CD14-positive monocyte (primary cell): ENCODE measurements around the gene LMTK3. TPM values are rescaled to one million over a fixed set of nuclear protein-coding genes. Genes with fewer than 3 reads are reported as not detected.

Experiments
- DNase-seq, 3 donors: peaks; one replicate each; pipeline ENCODE4 v3.0.0-alpha.2; 2011 to 2022
- H2AFZ ChIP-seq: 2 replicates; pipeline ENCODE4 v1.6.0; 2012; ENCODE audit warnings: mild to moderate bottlenecking, low read depth, low read length, inconsistent platforms; ENCODE audit not compliant: insufficient read depth, poor library complexity, severe bottlenecking
- H3K27ac ChIP-seq, 2 donors: 1 replicate in 1 of 2; 2 replicates in 1 of 2; pipeline ENCODE4 v1.5.1; 2012 to 2013; ENCODE audit warnings: low read length in 2 of 2, control low read depth in 1 of 2, inconsistent platforms in 1 of 2, low read depth in 1 of 2, mild to moderate bottlenecking in 1 of 2
- H3K27me3 ChIP-seq, 2 donors: one replicate each; pipeline versions ENCODE4 v1.6.0 to v1.6.1; 2011 to 2013; ENCODE audit warnings: low read length in 2 of 2; ENCODE audit not compliant: control insufficient read depth in 2 of 2, insufficient read depth in 2 of 2
- H3K36me3 ChIP-seq, 2 donors: replicated peaks in 1 of 2; 1 replicate in 1 of 2; 2 replicates in 1 of 2; pipeline versions ENCODE4 v1.5.1 to v1.6.1; 2012 to 2013; ENCODE audit warnings: low read length in 2 of 2, control low read depth in 1 of 2, inconsistent platforms in 1 of 2, mild to moderate bottlenecking in 1 of 2; ENCODE audit not compliant: insufficient read depth in 2 of 2, control insufficient read depth in 1 of 2
- H3K4me1 ChIP-seq, 2 donors: 1 replicate in 1 of 2; 2 replicates in 1 of 2; pipeline versions ENCODE4 v1.5.1 to v1.6.1; 2012 to 2013; ENCODE audit warnings: low read length in 2 of 2, control low read depth in 1 of 2, inconsistent platforms in 1 of 2, mild to moderate bottlenecking in 1 of 2, moderate library complexity in 1 of 2; ENCODE audit not compliant: insufficient read depth in 2 of 2, control insufficient read depth in 1 of 2
- H3K4me2 ChIP-seq: replicated peaks from 2 replicates; pipeline ENCODE3; 2012; ENCODE audit warnings: low read length, moderate library complexity, mild to moderate bottlenecking; ENCODE audit not compliant: poor library complexity, severe bottlenecking; ENCODE audit errors: extremely low read depth
- H3K4me3 ChIP-seq, 3 experiments: fragments of 200-600 bp in 1 of 3; sonication (generic) in 1 of 3; replicated peaks in 1 of 3; 1 replicate in 2 of 3; 2 replicates in 1 of 3; pipeline ENCODE4 v1.5.1; 2011 to 2013; ENCODE audit warnings: low read length in 3 of 3, mild to moderate bottlenecking in 3 of 3, control low read depth in 2 of 3, low read depth in 2 of 3, inconsistent platforms in 1 of 3, moderate library complexity in 1 of 3
- H3K79me2 ChIP-seq: 2 replicates; pipeline ENCODE4 v1.6.0; 2012; ENCODE audit warnings: mild to moderate bottlenecking, control low read depth, inconsistent platforms, low read length, moderate library complexity; ENCODE audit not compliant: insufficient read depth
- H3K9ac ChIP-seq: 2 replicates; pipeline ENCODE4 v1.6.0; 2017; ENCODE audit warnings: low read length, mild to moderate bottlenecking; ENCODE audit not compliant: insufficient read depth, poor library complexity, severe bottlenecking
- H3K9me3 ChIP-seq, 2 donors: replicated peaks in 1 of 2; 1 replicate in 1 of 2; 2 replicates in 1 of 2; pipeline versions ENCODE4 v1.5.1 to v1.6.1; 2012 to 2013; ENCODE audit warnings: low read length in 2 of 2, control low read depth in 1 of 2; ENCODE audit not compliant: control insufficient read depth in 1 of 2, insufficient read depth in 1 of 2
- H4K20me1 ChIP-seq: 2 replicates; pipeline ENCODE4 v1.6.0; 2012; ENCODE audit warnings: mild to moderate bottlenecking, low read length, control low read depth, moderate library complexity; ENCODE audit not compliant: insufficient read depth
- H3K27ac Mint-ChIP-seq, 7 donors: one replicate each; pipeline ENCODE4 v1.8.0; 2020; ENCODE audit warnings: mild to moderate bottlenecking in 7 of 7, mixed read lengths in 7 of 7, moderate library complexity in 6 of 7, inconsistent platforms in 2 of 7
- H3K27me3 Mint-ChIP-seq, 3 donors: one replicate each; pipeline ENCODE4 v1.8.0; 2021 to 2022; ENCODE audit warnings: low read depth in 3 of 3, mild to moderate bottlenecking in 3 of 3, mixed read lengths in 3 of 3, moderate library complexity in 3 of 3, inconsistent platforms in 1 of 3
- H3K36me3 Mint-ChIP-seq, 2 donors: one replicate each; pipeline ENCODE4 v1.8.0; 2020; ENCODE audit warnings: mixed read lengths in 2 of 2, inconsistent platforms in 1 of 2, mild to moderate bottlenecking in 1 of 2
- H3K4me1 Mint-ChIP-seq: one replicate; pipeline ENCODE4 v1.8.0; 2020; ENCODE audit warnings: mild to moderate bottlenecking, mixed read lengths
- H3K4me3 Mint-ChIP-seq, 2 donors: one replicate each; pipeline ENCODE4 v1.8.0; 2020; ENCODE audit warnings: mild to moderate bottlenecking in 2 of 2, mixed read lengths in 2 of 2, moderate library complexity in 1 of 2
- H3K9me3 Mint-ChIP-seq, 7 donors: one replicate each; pipeline ENCODE4 v1.8.0; 2020 to 2022; ENCODE audit warnings: mixed read lengths in 7 of 7, mild to moderate bottlenecking in 6 of 7, moderate library complexity in 6 of 7, inconsistent platforms in 2 of 7
- WGBS: methylation state at CpG from one replicate; pipeline ENCODE4 v1.1.5; 2013; ENCODE audit warnings: missing lambda C conversion rate; ENCODE audit not compliant: insufficient coverage; 5-methylcytosine and 5-hydroxymethylcytosine counted together
- intact Hi-C, 2 donors: fragments of 100-400 bp; cut with micrococcal nuclease; formaldehyde crosslinking; loops; one replicate each; pipeline versions ENCODE4 v1.15.0 to v1.15.1; 2023
- polyA plus RNA-seq, 3 donors: library from polyadenylated mRNA; depleted of rRNA in 1 of 3; unstranded in 2 of 3; stranded (reverse) in 1 of 3; fragments of 300-500 nt in 2 of 3; fragments of >200 nt in 1 of 3; fragmentation: Illumina TruSeq in 2 of 3; gene quantifications; 1 replicate in 2 of 3; 2 replicates in 1 of 3; pipeline ENCODE4 v1.2.3, GENCODE V29; 2012 to 2021
- TF ChIP-seq, protein P1 (sequence below): fragments of 200-600 bp; IDR thresholded peaks from one replicate; pipeline ENCODE4 v1.8.0; 2022; ENCODE audit warnings: antibody characterized with exemption, mild to moderate bottlenecking

Gene LMTK3
- polyA plus RNA-seq, 3 donors: 0.08 TPM; not detected in 2

DNA sequence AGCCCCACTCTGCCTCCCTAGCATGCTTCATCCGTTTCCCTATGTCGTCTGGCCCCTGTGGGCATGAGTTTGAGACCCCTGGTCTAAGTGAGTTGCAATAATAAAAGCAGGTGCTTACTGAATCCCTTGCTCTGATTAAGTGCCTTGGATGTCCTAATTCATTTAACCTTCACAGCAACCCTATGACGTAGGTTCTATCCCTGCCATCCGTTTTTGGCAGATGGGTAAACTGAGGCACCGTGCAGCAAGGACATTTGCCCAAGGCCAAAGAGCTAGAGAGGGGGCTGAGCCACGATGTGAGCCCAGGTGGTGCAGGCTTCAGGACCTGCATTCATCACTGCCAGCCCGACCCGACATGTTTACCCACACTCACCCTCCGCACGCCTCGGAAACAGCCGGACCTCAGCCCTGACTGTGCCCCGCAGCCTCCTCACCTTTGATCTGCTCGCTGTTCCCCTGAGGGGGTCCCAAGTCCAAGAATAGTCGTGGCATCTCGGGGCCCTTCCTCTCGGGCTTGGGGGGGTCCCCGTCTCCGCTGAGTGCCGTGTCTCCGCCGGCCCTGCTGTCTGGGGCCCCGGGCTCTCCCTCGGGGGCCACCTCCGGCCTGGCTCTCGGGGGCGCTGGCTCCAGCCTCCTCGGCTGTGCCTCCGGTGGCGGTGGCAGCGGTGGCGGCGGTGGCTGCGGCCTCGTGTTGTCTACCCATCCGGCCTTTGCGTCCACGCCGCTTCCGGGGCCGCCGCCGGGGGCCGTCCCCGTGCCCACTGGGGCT lies 14.5 kb downstream of the LMTK3 start:
- TF ChIP-seq, protein P1, sequence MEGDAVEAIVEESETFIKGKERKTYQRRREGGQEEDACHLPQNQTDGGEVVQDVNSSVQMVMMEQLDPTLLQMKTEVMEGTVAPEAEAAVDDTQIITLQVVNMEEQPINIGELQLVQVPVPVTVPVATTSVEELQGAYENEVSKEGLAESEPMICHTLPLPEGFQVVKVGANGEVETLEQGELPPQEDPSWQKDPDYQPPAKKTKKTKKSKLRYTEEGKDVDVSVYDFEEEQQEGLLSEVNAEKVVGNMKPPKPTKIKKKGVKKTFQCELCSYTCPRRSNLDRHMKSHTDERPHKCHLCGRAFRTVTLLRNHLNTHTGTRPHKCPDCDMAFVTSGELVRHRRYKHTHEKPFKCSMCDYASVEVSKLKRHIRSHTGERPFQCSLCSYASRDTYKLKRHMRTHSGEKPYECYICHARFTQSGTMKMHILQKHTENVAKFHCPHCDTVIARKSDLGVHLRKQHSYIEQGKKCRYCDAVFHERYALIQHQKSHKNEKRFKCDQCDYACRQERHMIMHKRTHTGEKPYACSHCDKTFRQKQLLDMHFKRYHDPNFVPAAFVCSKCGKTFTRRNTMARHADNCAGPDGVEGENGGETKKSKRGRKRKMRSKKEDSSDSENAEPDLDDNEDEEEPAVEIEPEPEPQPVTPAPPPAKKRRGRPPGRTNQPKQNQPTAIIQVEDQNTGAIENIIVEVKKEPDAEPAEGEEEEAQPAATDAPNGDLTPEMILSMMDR: no peak

DNA sequence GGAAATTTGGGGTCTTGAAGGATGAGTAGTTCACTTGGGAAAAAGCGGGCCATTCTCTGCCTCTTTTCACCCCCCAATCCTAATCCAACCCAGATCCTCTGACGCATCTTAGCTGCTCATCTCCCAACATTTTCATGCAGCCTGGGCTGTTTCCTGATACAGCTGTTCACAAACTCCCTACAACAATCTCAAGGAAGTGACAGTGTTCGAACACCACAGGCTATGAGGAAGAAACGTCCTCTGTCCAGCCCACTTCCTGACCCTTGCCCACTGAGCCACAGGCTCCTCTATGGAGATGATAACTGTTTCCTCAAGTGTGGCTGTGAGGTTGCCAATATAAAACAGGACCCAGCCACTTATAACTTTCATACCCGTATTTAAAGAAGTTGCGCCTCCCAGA lies 16.2 kb downstream of the LMTK3 start:
- 30% methylated on average over 3 of the region's 6 CpGs for WGBS
- peaks cover 43% of the 10 kb centered on the region for H3K4me1 Mint-ChIP-seq
- intact Hi-C loops: no loop called here
- DNase-seq: peak; percentile 42 to 57 (median 57)
- no peaks in the 10 kb centered on the region for H3K36me3 ChIP-seq
- no peak overlapping the region for H3K27ac ChIP-seq
- peak overlapping the region; percentile 3 for H3K4me2 ChIP-seq
- H3K9me3 ChIP-seq: peaks cover 0 to 3% of the 10 kb centered on the region in 2 donors
- no peak overlapping the region for H2AFZ ChIP-seq
- H3K4me3 ChIP-seq: no peak overlapping the region
- H3K9me3 Mint-ChIP-seq: peaks cover 0 to 22% (median 16%) of the 10 kb centered on the region in 7 donors
- H3K4me1 ChIP-seq: peaks cover 34 to 49% of the 10 kb centered on the region in 2 donors
- no peaks in the 10 kb centered on the region for H3K79me2 ChIP-seq
- peak overlapping the region in 1 of 2 donors; percentile 82 for H3K4me3 Mint-ChIP-seq
- no peak overlapping the region for H3K9ac ChIP-seq
- peak overlapping the region; percentile 0 to 82 (median 54) for H3K27ac Mint-ChIP-seq
- H4K20me1 ChIP-seq: no peaks in the 10 kb centered on the region
- peaks cover 55 to 85% (median 55%) of the 10 kb centered on the region in 3 donors for H3K27me3 Mint-ChIP-seq
- H3K36me3 Mint-ChIP-seq: peaks cover 0 to 11% of the 10 kb centered on the region in 2 donors
- TF ChIP-seq, protein P1: no peak
- peaks cover 24 to 58% of the 10 kb centered on the region in 2 donors for H3K27me3 ChIP-seq

More for the DNA sequence above, 14.5 kb downstream of the LMTK3 start:
- H4K20me1 ChIP-seq: no peaks in the 10 kb centered on the region
- Mint-ChIP-seq H3K4me1 (peaks cover 39% of the 10 kb centered on the region), H3K27me3 (peaks cover 44 to 82% (median 46%) of the 10 kb centered on the region in 3 donors), H3K9me3 (peaks cover 0 to 20% (median 9%) of the 10 kb centered on the region in 7 donors), H3K36me3 (peaks cover 0 to 8% of the 10 kb centered on the region in 2 donors), H3K27ac (no peak overlapping the region), H3K4me3 (peak overlapping the region in 1 of 2 donors; percentile 71)
- no peak overlapping the region for H3K4me2 ChIP-seq
- intact Hi-C loops: no loop called here
- no peaks in the 10 kb centered on the region for H3K79me2 ChIP-seq
- DNase-seq: no peak
- no peak overlapping the region for H2AFZ ChIP-seq
- 54% methylated on average over 42 of the region's 45 CpGs for WGBS
- H3K36me3 ChIP-seq: no peaks in the 10 kb centered on the region
- peaks cover 0 to 3% of the 10 kb centered on the region in 2 donors for H3K9me3 ChIP-seq
- peaks cover 34 to 47% of the 10 kb centered on the region in 2 donors for H3K4me1 ChIP-seq
- no peak overlapping the region for H3K27ac ChIP-seq
- no peak overlapping the region for H3K4me3 ChIP-seq
- peaks cover 14 to 51% of the 10 kb centered on the region in 2 donors for H3K27me3 ChIP-seq
- H3K9ac ChIP-seq: no peak overlapping the region
